ENCODE data around the gene TMED6.

TMED6 gene

GRCh38 chr16:69386596-69386995 is 35.0 kb upstream of the TMED6 start:
- H3K4me3 ChIP-seq (ENCODE audit: low read depth, low read length) = no peak overlapping the region; the same call in 1 of the 2 replicates
- no peak for DNase-seq (ENCODE audit: low read depth)
- no peak for TF ChIP-seq CTCF (IDR thresholded peaks at IDR 0.05; ENCODE audit: low read depth, low read length, missing control alignments)

GRCh38 chr16:69384974-69385373 is 33.4 kb upstream of the TMED6 start:
- TF ChIP-seq CTCF (IDR thresholded peaks at IDR 0.05; ENCODE audit: low read depth, low read length, missing control alignments) = no peak
- H3K4me3 ChIP-seq (ENCODE audit: low read depth, low read length) = peak overlapping the region; percentile 89
- no peak for DNase-seq (ENCODE audit: low read depth)

- no peak overlapping the region for H3K4me3 ChIP-seq (ENCODE audit: low read depth, low read length)
- DNase-seq (ENCODE audit: low read depth) = no peak
- TF ChIP-seq CTCF (IDR thresholded peaks at IDR 0.05; ENCODE audit: low read depth, low read length, missing control alignments) = no peak
Observed at GRCh38 chr16:69382421-69382820, 30.8 kb upstream of the TMED6 start.

- no peak for TF ChIP-seq CTCF (IDR thresholded peaks at IDR 0.05; ENCODE audit: low read depth, low read length, missing control alignments)
- H3K4me3 ChIP-seq (ENCODE audit: low read depth, low read length) = no peak overlapping the region
- DNase-seq (ENCODE audit: low read depth) = no peak
Observed at GRCh38 chr16:69381231-69381630, 29.6 kb upstream of the TMED6 start.

GRCh38 chr16:69378760-69379159 is 27.2 kb upstream of the TMED6 start:
- no peak for TF ChIP-seq CTCF (IDR thresholded peaks at IDR 0.05; ENCODE audit: low read depth, low read length, missing control alignments)
- no peak overlapping the region for H3K4me3 ChIP-seq (ENCODE audit: low read depth, low read length)
- DNase-seq (ENCODE audit: low read depth) = no peak

GRCh38 chr16:69378036-69378435 is 26.4 kb upstream of the TMED6 start:
- no peak overlapping the region for H3K4me3 ChIP-seq (ENCODE audit: low read depth, low read length)
- TF ChIP-seq CTCF (IDR thresholded peaks at IDR 0.05; ENCODE audit: low read depth, low read length, missing control alignments) = no peak
- DNase-seq (ENCODE audit: low read depth) = no peak

- no peak for DNase-seq (ENCODE audit: low read depth)
- TF ChIP-seq CTCF (IDR thresholded peaks at IDR 0.05; ENCODE audit: low read depth, low read length, missing control alignments) = no peak
- no peak overlapping the region for H3K4me3 ChIP-seq (ENCODE audit: low read depth, low read length)
Observed at GRCh38 chr16:69376393-69377059, 24.9 kb upstream of the TMED6 start.

Data from GM12864 (cell line).